Lower leg skin (tissue), 3 donors: Measurements from ENCODE around the gene PPP1R9B.

Experiments used
- POLR2A ChIP-seq, 2 donors: fragments of 450-650 bp; IDR thresholded peaks; one replicate each; pipeline ENCODE4 v1.6.1; 2016 to 2017; ENCODE audit warnings: antibody characterized with exemption in 2 of 2, mild to moderate bottlenecking in 1 of 2, moderate library complexity in 1 of 2
- TF ChIP-seq, protein P1 (sequence below), 3 donors: fragments of 450-650 bp; IDR thresholded peaks; one replicate each; pipeline ENCODE4 v1.5.1; 2016; ENCODE audit warnings: antibody characterized with exemption in 3 of 3, mild to moderate bottlenecking in 3 of 3, moderate library complexity in 2 of 3

DNA sequence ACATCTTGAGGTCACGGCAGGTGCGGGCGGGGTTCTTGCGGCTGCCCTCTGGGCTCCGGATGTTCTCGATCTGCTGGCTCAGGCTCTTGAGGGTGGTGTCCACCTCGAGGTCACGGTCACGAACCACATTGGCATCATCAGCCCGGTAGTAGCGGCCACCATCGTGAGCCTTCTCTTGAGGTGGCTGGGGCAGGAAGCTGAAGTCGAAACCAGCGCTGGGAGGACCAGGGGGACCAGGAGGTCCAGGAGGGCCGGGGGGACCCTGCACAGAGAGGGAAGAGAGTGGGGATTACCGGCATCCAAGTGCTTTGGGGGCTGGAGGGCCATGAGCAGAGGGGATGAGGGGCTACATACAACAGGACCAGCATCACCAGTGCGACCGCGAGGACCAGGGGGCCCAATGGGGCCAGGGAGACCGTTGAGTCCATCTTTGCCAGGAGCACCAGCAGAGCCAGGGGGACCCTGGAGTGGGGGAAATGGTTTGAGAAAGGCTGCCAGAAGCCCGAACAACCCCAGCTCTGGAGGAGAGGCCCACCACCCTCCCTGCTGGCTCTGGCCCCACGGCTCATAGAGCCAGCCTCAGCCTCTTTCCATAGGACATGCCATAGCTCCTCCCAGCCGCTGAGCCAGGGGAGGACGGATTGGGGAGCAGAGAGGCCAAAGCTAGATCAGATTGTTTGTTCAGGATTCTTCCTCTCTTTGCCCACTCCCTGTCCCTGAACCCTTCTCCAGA, 36.4 kb upstream of the PPP1R9B start:
- TF ChIP-seq, protein P1, sequence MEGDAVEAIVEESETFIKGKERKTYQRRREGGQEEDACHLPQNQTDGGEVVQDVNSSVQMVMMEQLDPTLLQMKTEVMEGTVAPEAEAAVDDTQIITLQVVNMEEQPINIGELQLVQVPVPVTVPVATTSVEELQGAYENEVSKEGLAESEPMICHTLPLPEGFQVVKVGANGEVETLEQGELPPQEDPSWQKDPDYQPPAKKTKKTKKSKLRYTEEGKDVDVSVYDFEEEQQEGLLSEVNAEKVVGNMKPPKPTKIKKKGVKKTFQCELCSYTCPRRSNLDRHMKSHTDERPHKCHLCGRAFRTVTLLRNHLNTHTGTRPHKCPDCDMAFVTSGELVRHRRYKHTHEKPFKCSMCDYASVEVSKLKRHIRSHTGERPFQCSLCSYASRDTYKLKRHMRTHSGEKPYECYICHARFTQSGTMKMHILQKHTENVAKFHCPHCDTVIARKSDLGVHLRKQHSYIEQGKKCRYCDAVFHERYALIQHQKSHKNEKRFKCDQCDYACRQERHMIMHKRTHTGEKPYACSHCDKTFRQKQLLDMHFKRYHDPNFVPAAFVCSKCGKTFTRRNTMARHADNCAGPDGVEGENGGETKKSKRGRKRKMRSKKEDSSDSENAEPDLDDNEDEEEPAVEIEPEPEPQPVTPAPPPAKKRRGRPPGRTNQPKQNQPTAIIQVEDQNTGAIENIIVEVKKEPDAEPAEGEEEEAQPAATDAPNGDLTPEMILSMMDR (IDR thresholded peaks at IDR 0.05): no peak
- no peak for TF ChIP-seq POLR2A (IDR thresholded peaks at IDR 0.05)
